Esophagus squamous epithelium (tissue), 5 donors: ENCODE results near the gene ERRFI1. TPM values are rescaled to one million over a fixed set of nuclear protein-coding genes. Genes with fewer than 3 reads are reported as not detected.

Source experiments
- DNase-seq: peaks from one replicate; lab custom pipeline; 2025; lab: John Stamatoyannopoulos, UW
- H3K27ac ChIP-seq, 4 donors: fragments of 200-600 bp; sonication (generic); one replicate each; pipeline ENCODE4 v1.5.1; 2016 to 2019; ENCODE audit warnings: mild to moderate bottlenecking in 1 of 4
- H3K27me3 ChIP-seq, 4 donors: fragments of 200-600 bp; sonication (generic); 1 replicate in 3 of 4; 2 replicates in 1 of 4; pipeline versions ENCODE4 v1.5.1 to v1.6.0; 2017 to 2021; ENCODE audit warnings: antibody characterized with exemption in 1 of 4
- H3K36me3 ChIP-seq, 3 donors: fragments of 200-600 bp; sonication (generic); one replicate each; pipeline ENCODE4 v1.5.1; 2016 to 2019
- H3K4me1 ChIP-seq, 3 donors: fragments of 200-600 bp; sonication (generic); one replicate each; pipeline ENCODE4 v1.5.1; 2017 to 2019
- H3K4me3 ChIP-seq, 4 donors: fragments of 200-600 bp; sonication (generic); 1 replicate in 3 of 4; 2 replicates in 1 of 4; pipeline ENCODE4 v1.5.1; 2016 to 2019; ENCODE audit warnings: mild to moderate bottlenecking in 2 of 4, moderate library complexity in 1 of 4
- H3K9me3 ChIP-seq, 3 donors: fragments of 200-600 bp; sonication (generic); one replicate each; pipeline ENCODE4 v1.5.1; 2016 to 2019
- POLR2A ChIP-seq, 4 donors: fragments of 450-650 bp; IDR thresholded peaks; one replicate each; pipeline ENCODE4 v1.6.1; 2017; ENCODE audit warnings: antibody characterized with exemption in 4 of 4, mild to moderate bottlenecking in 4 of 4, moderate library complexity in 3 of 4
- WGBS, 2 donors: methylation state at CpG; one replicate each; pipeline ENCODE4 v1.1.5; 2018; 5-methylcytosine and 5-hydroxymethylcytosine counted together
- intact Hi-C: fragments of 100-400 bp; cut with DNase I; formaldehyde crosslinking; loops from one replicate; pipeline ENCODE4 v1.15.0; 2022
- total RNA-seq, 4 donors: library from RNA; depleted of rRNA; stranded (reverse); fragments of >200 nt; gene quantifications; one replicate each; pipeline ENCODE4 v1.1.0, GENCODE V29; 2016
- TF ChIP-seq, protein P1 (sequence below), 6 experiments: fragments of 450-650 bp in 4 of 6; fragments of 200-600 bp in 2 of 6; sonication (generic) in 2 of 6; IDR thresholded peaks; one replicate each; pipeline ENCODE4 v1.5.1; 2016 to 2019; ENCODE audit warnings: antibody characterized with exemption in 6 of 6, mild to moderate bottlenecking in 4 of 6, moderate library complexity in 4 of 6
- donor health status: DM: yes; HTN: yes; CAD: no.

The ERRFI1 gene
- total RNA-seq, 4 donors from 2014 or later: 23.3 to 95.9 (median 49.3) TPM

DNA sequence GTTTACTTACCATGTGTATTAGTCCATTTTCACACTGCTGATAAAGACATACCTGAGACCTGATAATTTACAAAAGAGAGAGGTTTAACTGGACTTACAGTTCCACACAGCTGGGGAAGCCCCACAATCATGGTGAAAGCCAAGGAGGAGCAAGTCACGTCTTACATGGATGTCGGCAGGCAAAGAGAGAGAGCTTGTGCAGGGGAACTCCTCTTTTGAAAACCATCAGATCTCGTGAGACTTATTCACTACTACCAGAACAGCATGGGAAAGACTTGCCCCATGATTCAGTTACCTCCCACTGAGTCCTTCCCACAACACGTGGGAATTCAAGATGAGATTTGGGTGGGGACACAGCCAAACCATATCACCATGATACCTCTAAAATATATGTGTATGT lies 39.3 kb upstream of the ERRFI1 start:
- WGBS, 2 donors: 71 to 79% methylated on average over 4 of the region's 4 CpGs
- Histone ChIP-seq H3K27ac (no peak overlapping the region), H3K27me3 (no peaks in the 10 kb centered on the region), H3K4me1 (peaks cover 5 to 31% (median 18%) of the 10 kb centered on the region in 3 donors), H3K36me3 (no peaks in the 10 kb centered on the region), H3K9me3 (no peaks in the 10 kb centered on the region), H3K4me3 (no peak overlapping the region)
- DNase-seq: no peak
- intact Hi-C loops: no loop called here
- TF ChIP-seq, protein P1, sequence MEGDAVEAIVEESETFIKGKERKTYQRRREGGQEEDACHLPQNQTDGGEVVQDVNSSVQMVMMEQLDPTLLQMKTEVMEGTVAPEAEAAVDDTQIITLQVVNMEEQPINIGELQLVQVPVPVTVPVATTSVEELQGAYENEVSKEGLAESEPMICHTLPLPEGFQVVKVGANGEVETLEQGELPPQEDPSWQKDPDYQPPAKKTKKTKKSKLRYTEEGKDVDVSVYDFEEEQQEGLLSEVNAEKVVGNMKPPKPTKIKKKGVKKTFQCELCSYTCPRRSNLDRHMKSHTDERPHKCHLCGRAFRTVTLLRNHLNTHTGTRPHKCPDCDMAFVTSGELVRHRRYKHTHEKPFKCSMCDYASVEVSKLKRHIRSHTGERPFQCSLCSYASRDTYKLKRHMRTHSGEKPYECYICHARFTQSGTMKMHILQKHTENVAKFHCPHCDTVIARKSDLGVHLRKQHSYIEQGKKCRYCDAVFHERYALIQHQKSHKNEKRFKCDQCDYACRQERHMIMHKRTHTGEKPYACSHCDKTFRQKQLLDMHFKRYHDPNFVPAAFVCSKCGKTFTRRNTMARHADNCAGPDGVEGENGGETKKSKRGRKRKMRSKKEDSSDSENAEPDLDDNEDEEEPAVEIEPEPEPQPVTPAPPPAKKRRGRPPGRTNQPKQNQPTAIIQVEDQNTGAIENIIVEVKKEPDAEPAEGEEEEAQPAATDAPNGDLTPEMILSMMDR (IDR thresholded peaks at IDR 0.05): no peak
- TF ChIP-seq POLR2A (IDR thresholded peaks at IDR 0.05): no peak

DNA sequence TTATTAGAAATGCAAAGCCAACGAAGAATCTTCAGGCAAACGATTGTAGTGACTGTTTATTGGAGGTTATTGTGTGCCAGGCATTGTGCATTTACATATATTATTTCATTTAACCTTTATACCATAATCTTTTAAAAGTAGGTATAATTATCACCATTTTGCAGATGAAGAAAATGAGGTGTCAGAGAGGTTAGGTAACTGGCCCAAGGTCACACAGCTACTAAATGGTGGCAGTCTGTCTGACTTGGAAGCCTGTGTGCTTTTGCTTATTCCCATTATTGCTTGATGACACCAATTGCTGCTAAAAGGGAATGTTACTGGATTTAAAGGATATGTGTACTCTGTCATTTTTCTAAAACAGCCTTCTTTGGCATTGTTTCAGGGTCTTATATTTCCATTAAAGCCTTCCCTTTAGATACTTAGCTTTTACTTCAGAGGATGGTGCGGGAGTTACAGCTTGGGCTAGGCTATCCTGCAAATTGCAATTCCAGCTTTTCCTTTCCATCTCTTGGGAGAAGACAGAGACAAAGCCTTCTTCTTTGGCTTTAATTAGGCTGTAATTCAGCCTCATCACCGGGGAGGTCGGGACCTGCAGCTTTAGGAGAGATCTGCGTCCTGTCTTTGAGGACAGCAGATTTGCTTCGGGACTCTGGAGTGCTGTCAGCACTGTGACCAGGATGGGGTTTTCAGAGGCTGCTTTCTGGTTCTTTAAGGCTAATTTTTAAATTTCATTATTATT lies 37.4 kb upstream of the ERRFI1 start:
- DNase-seq: no peak
- TF ChIP-seq, protein P1 (IDR thresholded peaks at IDR 0.05): no peak
- TF ChIP-seq POLR2A (IDR thresholded peaks at IDR 0.05): no peak
- Histone ChIP-seq H3K36me3 (no peaks in the 10 kb centered on the region), H3K4me1 (peaks cover 10 to 36% (median 24%) of the 10 kb centered on the region in 3 donors), H3K27ac (peak overlapping the region in 1 of 4 donors; percentile 9), H3K4me3 (no peak overlapping the region), H3K27me3 (no peaks in the 10 kb centered on the region), H3K9me3 (no peaks in the 10 kb centered on the region)
- WGBS, 2 donors: 57 to 65% methylated on average over 7 of the region's 7 CpGs
- intact Hi-C loops: no loop called here

DNA sequence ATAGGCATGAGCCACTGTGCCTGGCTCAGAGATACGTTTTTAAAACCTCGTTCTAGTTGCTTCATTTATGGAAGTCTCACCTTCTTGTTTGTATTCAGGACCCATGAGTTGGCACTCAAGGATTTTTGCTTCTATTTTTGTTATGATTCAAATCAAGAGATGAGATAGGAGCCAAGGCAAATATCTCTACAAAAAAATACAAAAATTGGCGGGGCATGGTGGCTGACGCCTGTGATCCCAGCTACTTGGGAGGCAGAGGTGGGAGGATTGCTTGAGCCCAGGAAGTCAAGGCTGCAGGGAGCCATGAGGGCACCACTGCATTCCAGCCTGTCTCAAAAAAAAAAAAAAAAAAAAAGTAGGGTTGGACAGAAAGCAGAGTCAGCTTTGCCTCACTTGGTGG lies 36.8 kb upstream of the ERRFI1 start:
- H3K4me3 ChIP-seq: no peak overlapping the region
- H3K4me1 ChIP-seq: peaks cover 13 to 42% (median 28%) of the 10 kb centered on the region in 3 donors
- no peaks in the 10 kb centered on the region for H3K9me3 ChIP-seq
- TF ChIP-seq, protein P1 (IDR thresholded peaks at IDR 0.05): no peak
- TF ChIP-seq POLR2A (IDR thresholded peaks at IDR 0.05): no peak
- no peak for DNase-seq
- 53 to 68% methylated on average over 4 of the region's 4 CpGs for WGBS, 2 donors
- H3K27ac ChIP-seq: no peak overlapping the region
- intact Hi-C loops: no loop called here
- no peaks in the 10 kb centered on the region for H3K36me3 ChIP-seq
- H3K27me3 ChIP-seq: no peaks in the 10 kb centered on the region

DNA sequence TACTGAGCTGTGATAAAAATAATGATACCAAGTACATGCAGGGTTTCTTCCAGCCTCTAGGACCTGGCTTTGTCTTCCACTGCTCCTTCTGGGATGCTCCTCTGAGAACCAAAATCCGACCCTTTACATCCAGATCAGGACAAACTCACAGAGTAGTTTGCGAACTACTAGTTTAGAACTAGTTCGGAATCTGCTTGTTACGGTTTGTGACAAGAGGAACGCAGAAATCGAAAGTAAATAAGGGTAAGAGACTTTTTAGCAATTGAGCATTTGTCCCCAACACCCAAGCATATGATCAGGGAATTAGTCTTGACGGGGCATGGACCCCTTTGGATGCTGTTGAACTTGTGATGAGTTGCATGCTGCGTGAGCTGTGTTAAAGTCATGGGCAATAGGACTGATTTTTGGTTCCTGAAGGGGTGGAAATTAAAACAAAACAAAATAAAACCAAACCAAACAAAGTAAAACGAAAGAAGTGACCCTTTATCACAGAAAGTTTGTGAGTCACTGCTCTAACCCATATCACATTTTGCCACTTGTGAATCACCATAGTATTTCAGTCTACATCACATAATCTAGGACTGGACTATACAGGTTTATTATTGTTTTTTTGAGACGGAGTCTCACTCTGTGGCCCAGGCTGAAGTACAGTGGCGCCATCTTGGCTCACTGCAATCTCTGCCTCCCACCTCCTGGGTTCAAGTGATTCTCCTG lies 35.7 kb upstream of the ERRFI1 start:
- H3K27me3 ChIP-seq: no peaks in the 10 kb centered on the region
- H3K4me3 ChIP-seq: peak overlapping the region in 1 of 4 donors; percentile 18
- DNase-seq: no peak
- H3K4me1 ChIP-seq: peaks cover 13 to 50% (median 28%) of the 10 kb centered on the region in 3 donors
- intact Hi-C loops: no loop called here
- TF ChIP-seq, protein P1 (IDR thresholded peaks at IDR 0.05): peak in 2 of 6 experiments; percentile 8 to 28
- no peak for TF ChIP-seq POLR2A (IDR thresholded peaks at IDR 0.05)
- 45 to 65% methylated on average over 10 to 11 of the region's 11 CpGs for WGBS, 2 donors
- no peaks in the 10 kb centered on the region for H3K9me3 ChIP-seq
- H3K27ac ChIP-seq: peak overlapping the region; percentile 59 to 84 (median 74)
- H3K36me3 ChIP-seq: no peaks in the 10 kb centered on the region

DNA sequence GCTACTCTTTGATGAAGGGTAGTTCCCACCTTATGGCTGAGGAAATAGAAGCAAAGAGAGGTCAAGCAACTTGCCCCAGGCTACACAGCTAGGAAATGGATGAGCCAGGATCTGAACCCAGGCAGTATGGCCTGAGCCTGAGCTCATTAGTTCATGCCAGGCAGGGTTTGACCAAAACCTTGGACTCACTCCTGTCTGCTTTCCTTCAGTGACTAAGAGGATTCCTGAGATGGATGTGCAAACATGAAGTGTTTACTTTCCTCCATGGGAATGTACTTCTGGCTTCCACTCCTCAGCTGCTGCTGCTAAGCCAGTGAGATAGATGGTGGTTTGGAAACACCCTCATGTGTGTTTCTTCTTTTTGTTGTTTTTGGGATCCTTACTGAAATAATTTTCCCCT lies 35.1 kb upstream of the ERRFI1 start:
- Histone ChIP-seq H3K4me1 (peaks cover 13 to 53% (median 31%) of the 10 kb centered on the region in 3 donors), H3K36me3 (no peaks in the 10 kb centered on the region), H3K27ac (peak overlapping the region; percentile 59 to 84 (median 74)), H3K9me3 (no peaks in the 10 kb centered on the region), H3K4me3 (no peak overlapping the region), H3K27me3 (no peaks in the 10 kb centered on the region)
- intact Hi-C loops: no loop called here
- TF ChIP-seq, protein P1 (IDR thresholded peaks at IDR 0.05): no peak
- no peak for DNase-seq
